GM20431 (cell line): ENCODE measurements around the gene PAQR7.

Source experiments
- in situ Hi-C: fragments of 300-500 bp; cut with MseI, MboI; formaldehyde crosslinking; loops from one replicate; pipeline ENCODE4 v1.15.0; 2020; ENCODE audit warnings: low sequenced_read_pairs; ENCODE audit not compliant: unreplicated experiment

Gene PAQR7

DNA sequence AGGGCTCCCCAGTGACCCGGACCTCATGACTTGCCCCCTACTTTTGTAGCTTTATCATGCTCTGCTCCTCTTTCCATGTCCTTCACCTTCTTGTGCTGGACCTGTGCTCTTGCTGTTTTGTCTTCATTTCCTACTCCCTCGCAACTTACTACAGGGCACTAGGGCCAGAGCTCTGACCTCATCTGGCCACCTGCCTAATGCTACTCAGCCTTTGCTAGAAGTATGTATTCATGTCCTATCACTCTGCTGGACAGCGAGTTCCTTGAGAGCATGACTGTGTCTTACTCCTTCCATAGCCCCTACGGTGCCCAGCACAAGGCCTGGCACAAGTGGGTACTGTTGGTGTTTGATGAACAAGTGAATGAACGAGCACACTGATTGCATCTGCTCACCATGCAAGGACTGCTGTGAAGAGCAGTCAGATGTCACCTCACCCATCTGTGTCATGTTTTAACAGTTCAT, 53.8 kb downstream of the PAQR7 start:
- in situ Hi-C loops = no loop called here

GRCh38 chr1:25821112-25821476, 54.4 kb downstream of the PAQR7 start:
- in situ Hi-C loops = no loop called here

GRCh38 chr1:25820247-25821111, 55.0 kb downstream of the PAQR7 start:
- in situ Hi-C loops = no loop called here

- in situ Hi-C loops = no loop called here
Observed at GRCh38 chr1:25819491-25820246, 55.8 kb downstream of the PAQR7 start, which contains the start of gene MTFR1L. MTFR1L (plus strand) TSS chr1:25819954; CDS start chr1:25823105, 3,151 bp downstream.

DNA sequence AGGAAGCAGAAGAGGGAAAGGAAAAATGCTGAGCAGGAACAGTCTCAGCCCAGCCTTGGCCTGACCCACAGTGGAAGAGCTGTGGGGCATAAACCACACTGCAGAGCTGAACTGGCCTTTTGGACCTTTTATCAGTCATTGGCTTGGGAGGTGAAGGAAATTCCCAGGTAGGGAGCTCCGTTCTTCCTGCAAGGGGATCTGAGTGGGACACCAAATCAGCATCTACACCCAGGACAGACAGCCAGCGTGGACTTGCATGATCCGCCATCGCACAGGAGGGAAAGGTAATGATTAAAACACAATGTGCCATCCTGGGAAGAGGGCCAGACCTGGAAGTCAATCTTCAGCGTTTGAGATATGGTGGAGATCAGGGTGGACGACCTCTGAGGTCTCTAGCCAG, 56.9 kb downstream of the PAQR7 start:
- in situ Hi-C loops = no loop called here

GRCh38 chr1:25817840-25818501, 57.5 kb downstream of the PAQR7 start:
- in situ Hi-C loops = no loop called here

GRCh38 chr1:25816112-25816718, 59.3 kb downstream of the PAQR7 start:
- in situ Hi-C loops = no loop called here

DNA sequence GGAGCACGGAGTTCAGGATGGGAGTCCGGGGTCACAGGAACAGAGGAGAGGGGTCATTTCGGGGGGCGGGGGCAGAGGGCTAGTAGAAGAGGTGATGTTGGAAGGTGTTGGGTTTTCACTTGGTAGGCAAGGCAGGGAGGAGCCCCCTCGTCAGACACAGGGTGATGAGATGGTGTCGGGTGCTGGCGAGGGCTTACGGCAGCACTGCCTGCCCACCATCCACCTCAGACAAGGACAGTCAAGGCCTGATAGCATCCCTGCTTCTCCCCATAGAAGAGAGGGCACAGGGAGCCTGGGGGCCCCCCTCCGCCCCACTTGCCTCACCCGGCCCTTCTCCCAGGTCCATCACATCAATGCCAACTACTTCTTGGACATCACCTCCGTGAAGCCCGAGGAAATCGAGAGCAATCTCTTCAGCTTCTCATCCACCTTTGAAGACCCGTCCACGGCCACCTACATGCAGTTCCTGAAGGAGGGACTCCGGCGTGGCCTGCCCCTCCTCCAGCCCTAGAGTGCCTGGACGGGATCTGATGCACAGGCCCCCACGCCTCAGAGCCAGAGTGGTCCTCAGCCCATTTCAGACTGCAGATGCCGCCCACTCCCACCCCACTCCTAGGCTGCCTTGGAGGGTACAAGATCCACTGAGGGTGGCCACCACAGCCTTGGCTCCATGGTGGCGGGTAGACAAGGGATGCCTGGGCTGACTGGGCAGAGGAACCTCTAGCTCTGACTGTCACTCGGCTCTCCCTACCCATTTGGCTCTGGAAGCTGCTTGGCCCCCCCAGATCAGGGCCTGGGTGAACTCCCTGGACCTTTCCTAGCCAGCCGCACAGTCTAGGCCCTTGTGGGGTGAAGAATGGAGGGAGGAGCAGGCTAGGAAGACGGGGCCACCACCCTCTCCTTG, 60.0 kb downstream of the PAQR7 start:
- in situ Hi-C loops = no loop called here

DNA sequence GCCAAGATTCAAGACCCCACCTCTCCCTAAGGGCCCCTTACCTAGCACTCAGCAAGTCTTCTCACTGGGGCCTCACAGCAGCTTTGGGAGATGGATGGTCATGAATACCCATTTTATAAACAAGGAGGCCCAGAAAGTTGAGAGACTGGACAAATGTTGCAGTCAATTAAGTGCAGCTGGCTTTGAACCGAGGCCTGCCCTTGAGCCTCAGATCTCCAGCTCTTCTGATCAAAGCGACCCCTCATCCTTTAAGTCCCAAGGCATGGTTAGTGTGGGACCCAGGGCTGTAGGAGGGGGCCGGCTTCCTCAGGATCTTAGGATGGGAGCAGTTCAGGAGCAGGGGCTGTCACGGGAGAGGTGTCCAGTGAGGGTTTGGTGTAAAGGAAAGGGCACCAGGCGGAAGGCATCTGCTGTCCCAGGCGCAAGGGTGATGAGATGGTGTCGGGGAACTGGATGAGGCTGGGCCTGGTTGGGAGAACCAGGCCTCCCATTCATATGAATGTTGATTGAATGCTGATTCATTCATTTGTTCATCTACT, 60.9 kb downstream of the PAQR7 start:
- in situ Hi-C loops = no loop called here

GRCh38 chr1:25813734-25814471, 61.6 kb downstream of the PAQR7 start:
- in situ Hi-C loops = no loop called here

DNA sequence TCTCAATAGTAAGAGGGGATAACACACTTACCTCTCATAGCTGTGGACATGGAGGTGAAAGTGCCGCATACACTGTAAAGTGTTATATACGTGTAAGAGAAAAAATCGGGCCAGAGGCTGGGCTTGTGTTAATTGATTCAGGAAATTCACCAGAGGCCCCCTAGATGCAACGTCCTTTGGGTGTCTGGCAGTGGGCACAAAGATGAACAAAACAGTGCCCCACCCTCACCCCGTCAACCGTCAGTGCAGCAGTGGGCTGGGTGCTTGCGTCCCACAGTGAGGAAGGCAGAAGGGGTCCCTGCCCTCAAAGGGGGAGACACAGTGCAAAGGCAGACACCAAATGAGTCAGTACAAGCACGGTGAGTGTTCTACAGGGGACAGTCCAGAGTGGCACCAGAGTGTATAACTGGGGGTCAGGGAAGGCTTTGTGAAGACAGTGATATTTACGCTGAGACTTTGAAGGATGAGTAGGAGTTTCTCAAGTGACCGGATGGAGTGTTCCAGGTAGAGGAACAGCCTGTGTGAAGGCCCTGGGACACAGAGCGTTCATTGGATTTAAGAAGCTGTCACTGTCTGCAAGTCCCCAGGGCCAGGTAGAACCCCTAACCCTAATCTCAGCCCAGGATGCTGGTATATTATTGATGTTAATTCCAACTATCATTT, 62.3 kb downstream of the PAQR7 start:
- in situ Hi-C loops = no loop called here
